Measurements from ENCODE around the gene PCK1. TPM values are rescaled to one million over a fixed set of nuclear protein-coding genes. Genes with fewer than 3 reads are reported as not detected.

The PCK1 gene
- total RNA-seq, 1 donor from 2014 or later: under 0.01 TPM

DNA sequence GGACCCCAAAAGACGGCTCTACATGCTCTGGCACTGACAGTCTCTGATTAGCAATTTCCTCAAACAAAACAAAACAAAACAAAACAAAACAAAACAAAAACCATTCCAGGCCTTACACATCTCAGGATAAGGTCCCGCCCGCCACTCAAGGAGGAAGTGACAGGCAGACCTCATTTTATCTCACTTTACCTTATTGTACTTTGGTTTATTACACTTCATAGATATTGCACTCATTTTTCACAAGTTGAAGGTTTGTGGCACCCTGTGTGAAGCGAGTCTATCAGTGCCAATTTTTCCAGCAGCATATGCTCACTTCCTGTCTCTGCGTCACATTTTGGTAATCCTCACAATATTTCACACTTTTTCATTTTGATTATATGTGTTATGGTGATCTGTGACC is 44.1 kb downstream of the PCK1 start:
- H3K36me3 ChIP-seq (ENCODE audit: control insufficient read depth, insufficient read depth, low read length): no peaks in the 10 kb centered on the region
- TF ChIP-seq, protein P1, sequence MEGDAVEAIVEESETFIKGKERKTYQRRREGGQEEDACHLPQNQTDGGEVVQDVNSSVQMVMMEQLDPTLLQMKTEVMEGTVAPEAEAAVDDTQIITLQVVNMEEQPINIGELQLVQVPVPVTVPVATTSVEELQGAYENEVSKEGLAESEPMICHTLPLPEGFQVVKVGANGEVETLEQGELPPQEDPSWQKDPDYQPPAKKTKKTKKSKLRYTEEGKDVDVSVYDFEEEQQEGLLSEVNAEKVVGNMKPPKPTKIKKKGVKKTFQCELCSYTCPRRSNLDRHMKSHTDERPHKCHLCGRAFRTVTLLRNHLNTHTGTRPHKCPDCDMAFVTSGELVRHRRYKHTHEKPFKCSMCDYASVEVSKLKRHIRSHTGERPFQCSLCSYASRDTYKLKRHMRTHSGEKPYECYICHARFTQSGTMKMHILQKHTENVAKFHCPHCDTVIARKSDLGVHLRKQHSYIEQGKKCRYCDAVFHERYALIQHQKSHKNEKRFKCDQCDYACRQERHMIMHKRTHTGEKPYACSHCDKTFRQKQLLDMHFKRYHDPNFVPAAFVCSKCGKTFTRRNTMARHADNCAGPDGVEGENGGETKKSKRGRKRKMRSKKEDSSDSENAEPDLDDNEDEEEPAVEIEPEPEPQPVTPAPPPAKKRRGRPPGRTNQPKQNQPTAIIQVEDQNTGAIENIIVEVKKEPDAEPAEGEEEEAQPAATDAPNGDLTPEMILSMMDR (IDR thresholded peaks at IDR 0.05; ENCODE audit: insufficient read depth, low read length, poor library complexity, severe bottlenecking): no peak
- no peak for DNase-seq (ENCODE audit: low read depth)

DNA sequence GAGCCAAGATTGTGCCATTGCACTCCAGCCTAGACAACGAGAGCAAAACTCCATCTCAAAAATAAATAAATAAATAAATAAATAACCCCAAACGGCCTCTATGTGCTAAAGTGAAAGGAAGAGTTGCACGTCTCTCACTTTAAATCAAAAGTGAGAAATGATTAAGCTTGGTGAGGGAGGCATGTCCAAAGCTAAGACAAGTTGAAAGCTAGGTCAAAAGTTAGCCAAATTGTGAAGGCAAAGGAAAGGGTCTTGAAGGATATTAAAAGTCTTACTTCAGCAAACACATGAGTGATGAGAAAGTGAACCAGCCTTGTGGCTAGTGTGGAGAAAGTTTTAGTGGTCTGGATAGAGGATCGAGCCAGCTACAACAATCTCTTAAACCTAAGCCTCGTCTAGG is 45.0 kb downstream of the PCK1 start:
- TF ChIP-seq, protein P1 (IDR thresholded peaks at IDR 0.05; ENCODE audit: insufficient read depth, low read length, poor library complexity, severe bottlenecking): no peak
- DNase-seq (ENCODE audit: low read depth): no peak
- Histone ChIP-seq H3K27me3 (ENCODE audit: control insufficient read depth, insufficient read depth, low read length) (peaks cover 24% of the 10 kb centered on the region), H3K4me3 (ENCODE audit: low read depth, low read length) (no peak overlapping the region), H3K36me3 (ENCODE audit: control insufficient read depth, insufficient read depth, low read length) (no peaks in the 10 kb centered on the region)

More for the DNA sequence above, 44.1 kb downstream of the PCK1 start:
- Histone ChIP-seq H3K4me3 (ENCODE audit: low read depth, low read length) (no peak overlapping the region), H3K27me3 (ENCODE audit: control insufficient read depth, insufficient read depth, low read length) (peaks cover 19% of the 10 kb centered on the region)

DNA sequence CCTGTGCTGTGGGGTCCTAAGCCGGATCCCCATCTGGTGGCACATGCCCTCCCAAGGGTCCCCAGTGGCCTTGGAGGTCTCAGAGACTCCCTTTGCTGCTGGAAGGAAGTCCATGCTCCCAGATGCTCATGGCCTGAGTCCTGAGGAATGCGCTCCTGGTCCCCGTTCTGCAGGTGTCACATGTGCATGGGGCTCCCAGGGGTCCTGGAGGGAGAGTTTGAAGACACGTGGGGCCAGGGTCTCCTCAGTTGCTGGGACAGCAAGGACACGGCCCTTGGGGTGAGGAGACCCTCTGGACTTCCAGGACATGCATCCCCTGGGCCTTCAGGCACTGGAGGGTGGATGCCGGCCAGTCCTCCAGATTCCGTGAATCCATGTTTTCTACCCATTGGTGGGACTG is 47.6 kb downstream of the PCK1 start:
- Histone ChIP-seq H3K36me3 (ENCODE audit: control insufficient read depth, insufficient read depth, low read length) (no peaks in the 10 kb centered on the region), H3K4me3 (ENCODE audit: low read depth, low read length) (no peak overlapping the region), H3K27me3 (ENCODE audit: control insufficient read depth, insufficient read depth, low read length) (peaks cover 30% of the 10 kb centered on the region)
- TF ChIP-seq, protein P1 (IDR thresholded peaks at IDR 0.05; ENCODE audit: insufficient read depth, low read length, poor library complexity, severe bottlenecking): no peak
- DNase-seq (ENCODE audit: low read depth): no peak

- Histone ChIP-seq H3K36me3 (ENCODE audit: control insufficient read depth, insufficient read depth, low read length) (no peaks in the 10 kb centered on the region), H3K4me3 (ENCODE audit: low read depth, low read length) (no peak overlapping the region), H3K27me3 (ENCODE audit: control insufficient read depth, insufficient read depth, low read length) (peaks cover 28% of the 10 kb centered on the region)
- DNase-seq (ENCODE audit: low read depth): no peak
- TF ChIP-seq, protein P1 (IDR thresholded peaks at IDR 0.05; ENCODE audit: insufficient read depth, low read length, poor library complexity, severe bottlenecking): no peak
These were observed 48.4 kb downstream of the PCK1 start for GRCh38 chr20:57609086-57609841.

DNA sequence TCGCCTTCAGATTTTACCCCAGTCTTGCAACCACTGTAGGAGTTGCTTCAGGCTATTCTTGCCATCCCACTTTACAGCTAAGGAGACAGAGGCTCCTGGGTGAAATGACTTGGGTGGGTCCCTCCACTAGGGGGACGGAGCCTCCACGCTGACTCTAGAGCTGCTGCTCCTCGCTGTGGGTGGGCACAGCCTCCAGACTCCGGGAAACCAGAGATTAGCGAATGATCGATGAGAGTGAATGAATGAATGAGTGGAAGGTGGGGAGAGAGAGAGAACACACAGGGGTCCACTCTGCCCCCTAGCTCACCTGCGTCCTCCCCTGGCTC is 48.9 kb downstream of the PCK1 start:
- no peak overlapping the region for H3K4me3 ChIP-seq (ENCODE audit: low read depth, low read length)
- TF ChIP-seq, protein P1 (IDR thresholded peaks at IDR 0.05; ENCODE audit: insufficient read depth, low read length, poor library complexity, severe bottlenecking): peak; percentile 8
- no peaks in the 10 kb centered on the region for H3K36me3 ChIP-seq (ENCODE audit: control insufficient read depth, insufficient read depth, low read length)
- peaks cover 29% of the 10 kb centered on the region for H3K27me3 ChIP-seq (ENCODE audit: control insufficient read depth, insufficient read depth, low read length)
- no peak for DNase-seq (ENCODE audit: low read depth)

Data from kidney epithelial cell (primary cell).